Erythroblast (primary cell): ENCODE data around the gene MYO10.

ENCODE experiments used
- GATA1 ChIP-seq: IDR thresholded peaks from 2 replicates; pipeline ENCODE4 v1.6.1; 2011; ENCODE audit warnings: low read depth, mild to moderate bottlenecking, control low read depth, low read length, moderate library complexity
- POLR2A ChIP-seq: IDR thresholded peaks from 2 replicates; pipeline ENCODE4 v1.6.1; 2011; ENCODE audit warnings: mild to moderate bottlenecking, low read length

- no peak for TF ChIP-seq POLR2A
- TF ChIP-seq GATA1: no peak
These were observed 56.9 kb downstream of the MYO10 start for GRCh38 chr5:16879191-16879590.
